DMS53 treated with DMSO at 0.1 percent for 48 hours (cell line): ENCODE results near the gene PIKFYVE.
"Not testable (repeated sequence)": the region's sequence is repeated elsewhere in the genome, so short reads cannot be mapped to it uniquely, and the experiment has no call there.

Experiments
- DNase-seq: peaks from one replicate; lab custom pipeline; 2025; ENCODE audit not compliant: unreplicated experiment; lab: John Stamatoyannopoulos, UW

Gene PIKFYVE

DNA sequence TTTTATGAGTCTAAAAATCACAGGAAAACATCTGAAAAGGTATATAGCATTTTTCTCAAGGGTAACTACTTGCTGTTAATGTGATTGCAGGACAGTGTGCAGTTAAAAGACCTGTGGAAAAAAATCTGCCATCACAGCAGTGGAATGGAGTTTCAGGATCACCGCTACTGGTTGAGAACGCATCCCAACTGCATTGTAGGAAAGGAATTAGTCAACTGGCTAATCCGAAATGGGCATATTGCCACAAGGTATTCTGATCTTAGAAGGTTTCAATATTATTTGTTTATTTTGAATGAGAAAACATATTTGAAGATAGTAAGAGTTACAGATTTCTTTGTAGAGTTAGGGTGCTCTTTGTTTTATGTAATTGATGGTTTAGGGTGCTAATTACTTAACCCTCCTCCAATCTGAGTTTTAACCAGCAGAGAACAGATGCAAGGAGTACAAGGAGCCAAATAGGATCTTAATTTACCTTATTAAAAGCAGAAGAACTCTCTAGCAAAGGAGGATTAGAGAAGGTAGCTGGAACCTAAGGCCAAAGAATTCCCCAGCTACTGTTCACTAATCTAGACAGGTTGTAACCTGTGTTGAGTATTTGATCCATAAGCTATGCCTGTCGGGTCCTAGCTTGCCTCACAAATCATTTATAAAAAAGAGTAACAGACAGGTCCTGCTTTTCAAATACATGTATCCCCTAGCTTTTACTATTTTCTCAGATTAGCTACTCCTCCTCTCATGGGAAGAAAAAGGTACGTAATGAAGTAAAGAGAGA lies 35.0 kb downstream of the PIKFYVE start:
- no peak for DNase-seq

DNA sequence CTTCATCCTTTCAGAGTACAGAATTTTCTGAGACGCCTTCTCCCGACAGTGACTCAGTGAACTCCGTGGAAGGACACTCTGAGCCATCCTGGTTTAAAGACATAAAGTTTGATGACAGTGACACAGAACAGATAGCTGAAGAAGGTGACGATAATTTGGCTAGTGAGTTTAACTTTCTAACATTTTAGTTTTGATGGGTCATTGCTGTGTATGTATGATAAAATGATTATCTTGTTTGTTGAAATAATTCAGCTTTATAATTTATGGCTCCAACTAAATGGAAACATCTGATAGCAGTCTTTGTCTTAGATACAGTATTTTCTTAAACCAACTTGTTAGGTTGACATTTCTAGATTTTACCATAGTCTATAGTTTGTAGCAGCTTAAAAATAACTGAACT lies 38.1 kb downstream of the PIKFYVE start:
- no peak for DNase-seq

DNA sequence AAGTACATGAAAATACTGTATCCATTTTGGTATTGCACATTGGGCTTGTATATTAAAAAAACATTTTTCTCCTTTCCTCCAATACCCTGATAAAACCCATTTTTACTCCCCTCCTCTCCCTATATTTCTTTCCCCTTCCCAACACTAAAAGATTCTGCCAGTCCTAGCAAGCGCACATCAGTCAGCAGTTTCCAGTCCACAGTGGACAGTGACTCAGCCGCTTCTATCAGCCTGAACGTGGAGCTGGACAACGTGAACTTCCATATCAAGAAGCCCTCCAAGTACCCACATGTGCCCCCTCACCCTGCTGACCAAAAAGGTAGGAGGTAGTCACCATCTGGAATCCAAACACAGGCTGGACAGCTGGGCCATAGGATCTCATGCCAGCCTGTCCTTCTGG lies 38.6 kb downstream of the PIKFYVE start:
- no peak for DNase-seq

DNA sequence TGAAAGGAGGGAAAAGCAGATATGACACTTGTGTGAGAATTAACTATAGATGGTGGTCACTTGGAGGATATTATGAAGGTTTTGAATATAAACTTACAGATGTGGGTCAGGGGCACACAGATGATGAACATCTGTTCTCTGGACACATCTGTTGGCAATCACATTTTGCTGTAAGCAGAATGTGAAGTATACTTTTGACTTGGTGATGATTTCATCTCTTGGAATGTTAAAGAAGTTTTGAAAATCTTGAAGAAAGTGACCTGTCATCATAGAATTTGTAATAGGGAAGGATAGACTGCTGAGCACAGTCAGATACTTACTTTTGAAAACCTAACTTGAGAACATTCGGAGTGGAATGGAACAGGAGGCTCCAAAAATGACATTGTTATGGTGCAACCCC lies 40.2 kb downstream of the PIKFYVE start:
- no peak for DNase-seq

DNA sequence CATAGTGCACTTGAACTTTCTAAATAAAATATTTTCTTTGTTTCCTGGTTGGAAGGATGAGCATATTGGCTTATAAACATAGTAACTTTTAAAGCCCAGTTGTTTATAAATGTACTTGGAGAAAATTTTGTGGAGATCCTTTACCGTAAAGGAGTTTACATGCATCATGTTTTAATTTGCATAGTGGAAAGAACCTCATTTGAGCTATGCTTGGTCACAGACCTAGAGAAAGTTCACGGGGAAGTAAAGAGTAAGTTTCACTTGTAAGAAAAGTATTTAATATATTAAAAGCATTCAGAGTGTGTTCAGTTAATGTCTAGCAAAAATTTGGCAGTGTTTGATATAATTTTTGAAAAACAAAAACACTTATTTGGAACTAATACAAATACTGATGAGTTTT lies 45.3 kb downstream of the PIKFYVE start:
- DNase-seq: no peak

DNA sequence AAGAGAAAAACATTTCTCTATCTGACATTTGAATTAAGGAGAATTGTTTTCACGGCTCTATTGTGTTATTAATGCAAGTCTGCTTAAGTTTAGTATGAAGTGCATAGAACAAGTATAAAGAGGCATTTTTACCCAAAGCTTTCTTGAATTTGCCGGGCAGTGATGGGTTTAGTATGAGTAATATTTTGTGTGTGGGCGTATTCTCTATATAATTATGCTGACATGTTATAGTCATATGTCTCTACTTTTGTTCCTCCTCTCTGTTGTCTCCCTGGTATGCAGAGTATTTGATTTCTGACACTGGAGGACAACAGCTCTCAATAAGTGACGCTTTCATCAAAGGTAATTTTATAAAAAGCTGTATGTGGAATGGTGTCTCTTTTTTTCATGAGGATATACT lies 45.9 kb downstream of the PIKFYVE start:
- DNase-seq: no peak

DNA sequence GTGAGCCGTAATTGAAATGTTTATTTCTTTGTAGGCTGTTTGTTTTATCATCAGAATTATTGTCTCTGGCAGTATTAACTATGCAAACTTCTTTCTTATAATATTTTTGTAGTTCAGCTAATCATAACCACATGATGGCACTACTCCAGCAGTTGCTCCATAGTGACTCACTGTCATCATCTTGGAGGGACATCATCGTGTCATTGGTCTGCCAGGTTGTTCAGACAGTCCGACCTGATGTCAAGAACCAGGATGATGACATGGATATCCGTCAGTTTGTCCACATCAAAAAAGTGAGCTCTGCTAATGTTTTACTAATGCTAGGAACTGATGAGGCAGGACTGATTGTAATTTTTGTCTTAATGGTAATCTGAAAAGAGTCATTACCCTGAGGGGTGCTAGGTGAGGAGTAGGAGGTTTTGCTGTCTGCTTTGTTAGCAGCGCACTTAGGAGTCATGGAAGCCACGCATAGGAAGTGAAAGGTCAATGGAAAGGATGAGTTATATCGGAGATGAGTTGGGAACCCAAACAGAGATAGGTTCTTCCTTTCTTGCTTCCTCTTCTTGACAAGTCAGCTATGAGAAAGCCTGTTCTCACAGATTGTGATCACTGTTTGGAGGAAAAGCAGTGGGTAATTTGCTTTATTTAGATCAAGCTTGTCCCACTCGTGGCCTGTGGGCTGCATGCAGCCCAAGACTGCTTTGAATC lies 49.2 kb downstream of the PIKFYVE start:
- no peak for DNase-seq

DNA sequence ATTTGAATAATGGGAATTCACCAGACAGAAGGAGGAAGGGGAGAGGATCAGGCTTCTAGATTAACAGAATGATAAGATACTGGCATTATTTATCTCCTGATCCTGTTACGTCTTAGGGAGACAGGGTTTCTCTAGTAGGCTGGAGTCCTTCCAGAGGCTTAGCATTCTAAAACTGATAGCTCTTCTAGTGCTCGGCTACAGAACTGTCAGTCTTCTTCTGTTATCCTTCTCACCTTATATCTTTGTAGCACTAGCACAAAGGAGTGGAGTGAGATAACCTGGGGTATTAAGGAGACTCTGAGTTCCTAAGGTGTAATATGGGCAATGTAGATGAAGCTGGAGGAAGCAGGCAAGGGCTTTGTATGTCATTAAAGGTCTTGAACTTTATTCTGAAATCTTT lies 52.1 kb downstream of the PIKFYVE start:
- no peak for DNase-seq

DNA sequence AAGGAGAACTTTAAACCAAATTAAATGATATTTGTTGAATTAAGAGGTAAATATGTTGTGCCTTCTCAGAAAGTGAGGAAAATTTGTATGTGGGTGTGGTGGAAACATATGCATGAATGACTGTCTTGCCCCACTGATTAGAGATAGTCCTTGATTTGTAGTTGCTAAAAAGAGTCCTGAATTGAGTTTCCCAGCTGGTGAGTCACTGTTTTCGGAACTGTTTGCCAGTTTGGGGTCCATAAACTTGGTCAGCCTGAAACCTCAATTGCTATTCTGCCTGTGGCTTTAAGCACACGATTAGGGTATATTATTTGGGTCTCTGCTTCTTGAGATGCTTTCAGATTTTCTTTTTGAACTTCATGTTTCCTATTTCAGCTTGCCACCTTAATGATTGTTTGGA lies 53.3 kb downstream of the PIKFYVE start:
- DNase-seq: no peak

DNA sequence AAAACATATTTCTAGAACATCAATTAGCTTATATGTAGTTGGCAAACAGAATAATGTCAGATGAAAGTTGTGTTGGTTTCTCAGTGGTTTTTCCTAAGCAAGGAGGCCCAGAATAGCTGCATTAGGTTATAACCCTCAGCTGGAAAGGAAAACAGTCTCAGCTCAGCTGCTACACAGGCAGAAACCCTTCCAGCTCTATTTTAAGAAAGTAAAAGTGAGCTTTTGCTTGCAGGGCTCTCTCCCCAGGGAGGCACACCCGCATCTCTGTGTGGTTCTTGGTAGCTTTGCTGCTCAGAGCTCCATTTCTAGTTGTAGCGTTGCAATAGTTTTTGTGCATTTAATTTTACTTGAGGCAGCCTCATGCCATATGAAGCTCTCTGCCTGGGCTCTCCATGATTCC lies 54.6 kb downstream of the PIKFYVE start:
- no peak for DNase-seq

DNA sequence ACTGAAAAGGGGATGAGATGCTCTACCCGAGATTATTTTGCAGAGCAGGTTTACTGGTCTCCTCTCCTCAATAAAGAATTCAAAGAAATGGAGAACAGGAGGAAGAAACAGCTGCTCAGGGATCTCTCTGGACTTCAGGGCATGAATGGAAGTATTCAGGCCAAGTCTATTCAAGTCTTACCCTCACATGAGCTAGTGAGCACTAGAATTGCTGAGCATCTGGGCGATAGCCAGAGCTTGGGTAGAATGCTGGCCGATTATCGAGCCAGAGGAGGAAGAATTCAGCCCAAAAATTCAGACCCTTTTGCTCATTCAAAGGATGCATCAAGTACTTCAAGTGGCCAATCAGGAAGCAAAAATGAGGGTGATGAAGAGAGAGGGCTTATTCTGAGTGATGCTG lies 60.0 kb downstream of the PIKFYVE start:
- no peak for DNase-seq

DNA sequence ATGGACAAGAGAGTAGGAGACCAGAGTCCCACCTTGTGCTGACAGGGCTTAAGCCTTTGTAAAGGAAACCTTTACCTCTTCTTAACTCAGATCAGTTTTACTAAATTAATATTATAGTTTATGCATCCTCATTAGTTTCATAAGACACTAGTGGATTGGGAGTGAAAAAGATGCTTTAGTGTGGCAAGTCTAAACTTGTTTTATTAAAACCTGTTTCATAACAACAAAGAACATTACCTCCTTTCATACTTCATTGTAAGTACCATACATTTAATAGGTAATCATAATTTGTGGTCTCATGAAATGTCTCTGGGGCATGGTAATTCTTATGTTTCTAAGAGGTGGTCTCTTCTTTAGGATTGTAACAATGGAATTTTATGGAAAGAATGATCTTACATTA lies 63.4 kb downstream of the PIKFYVE start:
- no peak for DNase-seq

DNA sequence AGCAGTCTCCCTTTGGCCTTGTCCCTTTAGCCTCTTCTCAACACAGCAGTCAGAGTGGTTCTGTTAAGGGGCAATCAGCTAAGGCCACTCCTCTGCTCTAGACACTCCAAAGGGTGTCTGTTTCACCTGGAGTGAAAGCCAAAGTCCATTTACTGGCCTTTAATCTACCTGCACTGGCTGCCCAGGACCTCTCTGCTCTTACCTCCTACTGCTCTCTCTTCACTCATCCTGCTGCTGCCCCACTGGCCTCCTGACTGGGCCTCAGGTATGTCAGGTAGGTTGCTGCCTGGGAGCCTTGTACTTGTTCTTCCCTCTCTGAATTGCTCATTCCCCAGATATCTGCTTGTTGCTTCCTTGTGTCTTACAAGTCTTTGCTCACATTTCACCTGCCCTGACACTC lies 68.2 kb downstream of the PIKFYVE start:
- DNase-seq: no peak

DNA sequence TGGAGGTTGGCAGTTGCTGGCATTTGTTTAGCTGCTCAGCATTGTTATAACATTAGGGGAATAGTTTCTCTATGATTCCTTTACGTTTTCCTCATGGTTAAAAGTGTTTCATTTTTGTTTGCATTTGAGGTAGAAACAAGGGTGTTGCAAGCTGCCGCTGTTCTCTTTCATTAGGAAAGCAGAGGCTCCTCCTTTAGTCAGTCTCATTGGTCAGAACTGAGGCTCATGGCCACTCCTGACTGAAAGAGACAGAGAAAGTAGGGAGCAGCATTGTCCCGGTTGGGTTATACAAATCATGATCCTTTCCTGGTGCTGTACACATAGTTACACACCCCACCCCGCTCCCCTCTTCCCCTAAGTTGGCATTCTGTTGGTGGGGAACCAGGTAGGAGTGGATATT lies 80.7 kb downstream of the PIKFYVE start:
- no peak for DNase-seq

DNA sequence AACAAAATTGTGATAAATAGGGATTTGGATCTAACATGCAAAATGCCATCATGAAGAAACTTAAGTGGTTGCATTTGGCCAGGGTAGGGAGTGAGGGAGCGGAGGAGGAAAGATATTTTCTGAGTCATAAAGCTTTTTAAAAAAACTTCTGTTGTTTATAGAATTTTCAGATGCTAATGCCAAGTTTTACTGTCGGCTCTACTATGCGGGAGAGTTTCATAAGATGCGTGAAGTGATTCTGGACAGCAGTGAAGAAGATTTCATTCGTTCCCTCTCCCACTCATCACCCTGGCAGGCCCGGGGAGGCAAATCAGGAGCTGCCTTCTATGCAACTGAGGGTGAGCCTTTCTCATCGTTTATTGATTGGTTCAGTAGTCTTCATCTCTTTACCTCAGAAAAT lies 84.6 kb downstream of the PIKFYVE start:
- DNase-seq: no peak

DNA sequence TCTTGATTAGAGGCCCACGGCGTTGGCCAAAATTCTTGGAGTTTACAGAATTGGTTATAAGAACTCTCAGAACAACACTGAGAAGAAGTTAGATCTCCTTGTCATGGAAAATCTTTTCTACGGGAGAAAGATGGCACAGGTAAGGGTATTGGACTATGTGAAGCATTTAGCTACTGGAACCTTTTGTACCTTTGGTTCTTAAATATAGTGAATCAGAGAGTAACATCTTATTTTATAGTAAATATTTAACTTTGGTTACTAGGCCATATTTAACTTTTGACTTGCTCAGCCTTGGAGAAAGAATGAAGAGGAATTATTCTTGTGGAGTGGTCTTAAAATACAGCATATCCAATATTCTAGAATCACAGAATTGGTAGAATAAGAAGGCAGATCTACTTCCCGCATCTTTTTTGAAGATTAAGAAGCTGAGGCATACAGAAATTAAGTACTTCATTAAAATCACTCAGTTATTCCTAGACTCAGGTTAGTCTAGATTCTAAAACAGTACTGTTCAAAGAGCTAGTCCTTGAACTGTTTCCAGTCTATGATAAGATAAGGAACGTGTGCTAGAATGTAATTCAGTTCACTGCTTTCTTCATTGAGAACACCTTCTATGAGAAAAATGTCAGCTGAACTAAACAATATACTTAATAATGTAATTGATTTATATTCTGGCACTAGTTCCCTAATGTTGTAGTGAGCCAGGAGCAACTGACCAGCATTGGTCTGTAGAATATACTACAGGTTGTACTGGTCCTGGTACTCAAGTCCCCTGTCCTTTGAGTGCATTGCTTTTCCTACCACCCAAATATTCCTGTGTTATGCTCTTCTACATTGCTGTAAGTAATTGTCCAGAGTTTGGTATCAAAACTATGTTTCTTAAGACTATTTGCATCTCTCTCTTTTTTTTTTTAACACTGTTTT lies 86.9 kb downstream of the PIKFYVE start:
- no peak for DNase-seq

DNA sequence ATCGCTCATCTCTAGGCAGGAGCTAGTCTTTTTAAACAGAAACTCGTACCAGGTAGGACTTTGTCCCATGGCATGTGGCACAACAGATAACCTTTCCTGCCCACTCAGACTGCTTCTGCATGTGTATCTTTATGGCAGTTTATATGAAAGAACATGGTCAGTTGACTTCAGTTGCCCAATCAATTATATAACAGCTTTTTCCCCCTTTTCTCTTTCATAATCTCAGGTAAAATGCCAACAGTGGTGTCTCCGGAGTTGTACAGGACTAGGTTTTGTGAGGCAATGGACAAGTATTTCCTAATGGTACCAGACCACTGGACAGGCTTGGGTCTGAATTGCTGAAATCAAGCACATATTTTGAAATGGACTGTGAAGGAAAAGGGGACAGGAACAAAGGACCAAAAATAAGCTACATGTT lies 88.9 kb downstream of the PIKFYVE start:
- DNase-seq: no peak

DNA sequence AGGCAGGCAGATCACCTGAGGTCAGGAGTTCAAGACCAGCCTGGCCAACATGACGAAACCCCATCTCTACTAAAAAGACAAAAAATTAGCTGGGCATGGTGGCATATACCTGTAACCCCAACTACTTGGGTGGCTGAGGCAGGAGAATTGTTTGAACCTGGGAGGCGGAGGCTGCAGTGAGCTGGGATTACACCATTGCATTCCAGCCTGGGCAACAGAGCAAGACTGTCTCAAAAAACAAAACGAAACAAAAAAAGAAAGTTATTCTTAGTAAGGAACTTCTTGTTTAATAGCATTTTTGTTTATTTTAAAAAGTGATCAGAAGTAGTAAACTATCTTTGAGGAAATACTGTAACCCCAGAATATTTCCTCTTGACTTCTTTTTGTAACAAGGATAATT lies 90.4 kb downstream of the PIKFYVE start:
- DNase-seq: not testable (repeated sequence)

DNA sequence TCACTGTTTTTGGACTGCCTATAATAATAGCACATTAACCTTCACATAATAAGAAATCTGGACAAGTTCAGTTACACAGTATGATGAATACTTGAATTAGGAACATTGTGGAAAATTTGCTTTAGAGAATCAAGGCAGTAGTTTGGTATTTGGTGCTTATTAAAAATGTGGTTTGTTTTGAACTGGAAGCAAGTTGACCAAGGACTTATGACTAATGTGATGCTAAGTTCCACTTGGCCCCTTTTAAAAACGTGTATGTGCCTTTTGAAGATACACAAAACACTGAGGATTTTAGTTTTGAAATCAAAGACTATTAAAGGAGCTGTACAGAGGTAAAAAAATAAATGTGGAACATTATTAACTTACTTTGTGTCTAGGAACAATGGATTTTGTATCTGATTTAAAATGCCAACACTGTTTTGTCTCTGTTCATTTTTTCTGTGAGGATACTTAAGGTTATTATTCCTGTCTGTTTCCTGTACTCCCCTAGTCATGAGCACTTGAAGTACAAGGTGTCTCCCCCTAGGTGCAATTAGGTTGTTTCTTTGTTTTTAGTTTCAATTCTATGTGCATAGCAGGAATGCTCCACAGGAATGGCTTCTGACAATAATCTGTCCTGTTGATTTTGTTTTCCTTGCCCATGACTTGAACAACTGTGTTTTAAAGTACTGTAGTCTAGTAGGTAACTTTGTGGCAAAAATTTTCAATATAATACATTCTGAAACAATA lies 91.0 kb downstream of the PIKFYVE start:
- no peak for DNase-seq

DNA sequence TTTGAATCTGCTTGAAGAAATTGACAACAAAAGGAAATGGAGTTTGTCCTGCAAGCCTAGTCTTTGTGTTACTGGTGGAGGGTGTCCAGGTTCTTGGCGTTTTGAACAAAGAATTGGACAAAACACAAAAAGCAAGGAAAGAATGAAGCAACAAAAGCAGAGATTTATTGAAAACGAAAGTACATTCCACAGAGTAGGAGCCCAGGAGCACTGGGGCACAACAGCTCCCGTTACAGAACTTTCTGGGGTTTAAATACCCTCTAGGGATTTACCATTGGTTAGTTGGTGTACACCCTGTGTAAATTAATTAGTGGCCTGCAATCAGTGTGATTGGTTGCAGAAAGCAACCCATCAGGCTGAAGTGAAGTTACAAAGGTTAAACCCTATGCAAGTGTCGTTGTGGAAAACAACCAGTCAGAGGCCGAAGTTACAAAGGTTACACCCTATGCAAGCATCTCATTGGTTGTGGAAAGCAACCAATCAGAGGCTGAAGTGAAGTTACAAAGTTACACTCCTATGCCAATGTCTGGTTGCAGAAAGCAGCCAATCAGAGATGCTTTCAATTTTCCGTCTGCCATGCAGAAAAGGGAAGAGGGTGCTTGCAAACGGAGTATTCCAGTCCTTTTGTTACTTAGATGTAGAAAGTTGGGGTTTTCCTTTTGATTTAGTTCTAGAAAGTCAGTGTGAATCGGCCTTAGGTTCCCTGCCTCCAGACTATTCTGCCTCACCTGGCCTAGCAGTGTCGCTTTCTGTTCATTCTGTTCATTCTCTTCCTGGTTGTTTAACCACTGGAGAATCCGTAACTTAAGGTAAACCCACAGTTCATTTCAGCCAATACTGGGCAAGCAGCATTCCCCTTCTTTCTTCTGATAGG lies 92.9 kb downstream of the PIKFYVE start:
- DNase-seq: no peak
